Measurements from ENCODE around the gene CKB. TPM values are rescaled to one million over a fixed set of nuclear protein-coding genes. Genes with fewer than 3 reads are reported as not detected.

CKB gene
- total and polyA plus RNA-seq, 3 donors from 2014 or later, result 504 to 1,322 (median 1,148) TPM

- Histone ChIP-seq H3K9me3 (no peaks in the 10 kb centered on the region), H3K4me3 (no peak overlapping the region), H3K36me3 (ENCODE audit: low read depth, missing control alignments) (no peaks in the 10 kb centered on the region), H3K27ac (no peak overlapping the region), H3K4me1 (peaks cover 31% of the 10 kb centered on the region), H3K27me3 (no peaks in the 10 kb centered on the region)
- WGBS, 2 donors, result 76 to 82% methylated on average over 8 of the region's 8 CpGs
- no peak for TF ChIP-seq POLR2A (IDR thresholded peaks at IDR 0.05)
- TF ChIP-seq, protein P1, sequence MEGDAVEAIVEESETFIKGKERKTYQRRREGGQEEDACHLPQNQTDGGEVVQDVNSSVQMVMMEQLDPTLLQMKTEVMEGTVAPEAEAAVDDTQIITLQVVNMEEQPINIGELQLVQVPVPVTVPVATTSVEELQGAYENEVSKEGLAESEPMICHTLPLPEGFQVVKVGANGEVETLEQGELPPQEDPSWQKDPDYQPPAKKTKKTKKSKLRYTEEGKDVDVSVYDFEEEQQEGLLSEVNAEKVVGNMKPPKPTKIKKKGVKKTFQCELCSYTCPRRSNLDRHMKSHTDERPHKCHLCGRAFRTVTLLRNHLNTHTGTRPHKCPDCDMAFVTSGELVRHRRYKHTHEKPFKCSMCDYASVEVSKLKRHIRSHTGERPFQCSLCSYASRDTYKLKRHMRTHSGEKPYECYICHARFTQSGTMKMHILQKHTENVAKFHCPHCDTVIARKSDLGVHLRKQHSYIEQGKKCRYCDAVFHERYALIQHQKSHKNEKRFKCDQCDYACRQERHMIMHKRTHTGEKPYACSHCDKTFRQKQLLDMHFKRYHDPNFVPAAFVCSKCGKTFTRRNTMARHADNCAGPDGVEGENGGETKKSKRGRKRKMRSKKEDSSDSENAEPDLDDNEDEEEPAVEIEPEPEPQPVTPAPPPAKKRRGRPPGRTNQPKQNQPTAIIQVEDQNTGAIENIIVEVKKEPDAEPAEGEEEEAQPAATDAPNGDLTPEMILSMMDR (IDR thresholded peaks at IDR 0.05), result no peak
- DNase-seq, result peak; percentile 16
- intact Hi-C loops (cut with DNase I; ENCODE audit: low total_unique reads), result loop anchor here (10.0 kb wide), 1 partner anchor 50 kb away; no protein-coding TSS in a partner anchor
Observed at GRCh38 chr14:103504991-103505565, 17.6 kb downstream of the CKB start.

GRCh38 chr14:103503296-103503695, 19.3 kb downstream of the CKB start:
- DNase-seq, result peak; percentile 12
- no peaks in the 10 kb centered on the region for H3K9me3 ChIP-seq
- no peak overlapping the region for H3K27ac ChIP-seq
- 92 to 95% methylated on average over 12 of the region's 12 CpGs for WGBS, 2 donors
- H3K36me3 ChIP-seq (ENCODE audit: low read depth, missing control alignments), result no peaks in the 10 kb centered on the region
- no peaks in the 10 kb centered on the region for H3K27me3 ChIP-seq
- intact Hi-C loops (cut with DNase I; ENCODE audit: low total_unique reads), result loop anchor here (10.0 kb wide), 1 partner anchor 52 kb away; no protein-coding TSS in a partner anchor
- TF ChIP-seq, protein P1 (IDR thresholded peaks at IDR 0.05), result no peak
- no peak for TF ChIP-seq POLR2A (IDR thresholded peaks at IDR 0.05)
- no peak overlapping the region for H3K4me3 ChIP-seq
- H3K4me1 ChIP-seq, result peaks cover 18% of the 10 kb centered on the region

DNA sequence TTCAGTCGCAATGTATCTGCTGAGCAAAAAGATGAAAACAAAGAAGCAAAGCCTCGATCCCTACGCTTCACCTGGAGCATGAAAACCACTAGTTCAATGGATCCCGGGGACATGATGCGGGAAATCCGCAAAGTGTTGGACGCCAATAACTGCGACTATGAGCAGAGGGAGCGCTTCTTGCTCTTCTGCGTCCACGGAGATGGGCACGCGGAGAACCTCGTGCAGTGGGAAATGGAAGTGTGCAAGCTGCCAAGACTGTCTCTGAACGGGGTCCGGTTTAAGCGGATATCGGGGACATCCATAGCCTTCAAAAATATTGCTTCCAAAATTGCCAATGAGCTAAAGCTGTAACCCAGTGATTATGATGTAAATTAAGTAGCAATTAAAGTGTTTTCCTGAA, 19.8 kb downstream of the CKB start:
- intact Hi-C loops (cut with DNase I; ENCODE audit: low total_unique reads), result loop anchor here (10.0 kb wide), 1 partner anchor 52 kb away; no protein-coding TSS in a partner anchor
- H3K27me3 ChIP-seq, result no peaks in the 10 kb centered on the region
- H3K27ac ChIP-seq, result no peak overlapping the region
- no peaks in the 10 kb centered on the region for H3K36me3 ChIP-seq (ENCODE audit: low read depth, missing control alignments)
- DNase-seq, result peak; percentile 13
- WGBS, 2 donors, result 90 to 94% methylated on average over 18 of the region's 18 CpGs
- no peaks in the 10 kb centered on the region for H3K9me3 ChIP-seq
- H3K4me3 ChIP-seq, result no peak overlapping the region
- no peak for TF ChIP-seq POLR2A (IDR thresholded peaks at IDR 0.05)
- TF ChIP-seq, protein P1 (IDR thresholded peaks at IDR 0.05), result no peak
- peaks cover 14% of the 10 kb centered on the region for H3K4me1 ChIP-seq

GRCh38 chr14:103501921-103502669, 20.5 kb downstream of the CKB start:
- Histone ChIP-seq H3K27me3 (no peaks in the 10 kb centered on the region), H3K36me3 (ENCODE audit: low read depth, missing control alignments) (no peaks in the 10 kb centered on the region), H3K9me3 (no peaks in the 10 kb centered on the region), H3K27ac (peak overlapping the region in 1 of 2 donors; percentile 65), H3K4me3 (no peak overlapping the region), H3K4me1 (peaks cover 7% of the 10 kb centered on the region)
- intact Hi-C loops (cut with DNase I; ENCODE audit: low total_unique reads), result loop anchor here (10.0 kb wide), 1 partner anchor 53 kb away; no protein-coding TSS in a partner anchor
- WGBS, 2 donors, result 91 to 92% methylated on average over 9 of the region's 9 CpGs
- TF ChIP-seq POLR2A (IDR thresholded peaks at IDR 0.05), result no peak
- TF ChIP-seq, protein P1 (IDR thresholded peaks at IDR 0.05), result no peak
- DNase-seq, result no peak
